Caco-2 (cell line): ENCODE results near the gene LRRC7. TPM values are rescaled to one million over a fixed set of nuclear protein-coding genes. Genes with fewer than 3 reads are reported as not detected.

Experiments
- BruUV-seq: library from RNA; stranded (reverse); fragments of 400-500 nt; replicated peaks from 2 replicates; lab custom pipeline; 2021; lab: Mats Ljungman, UMichigan
- CTCF ChIA-PET: fragments of 300-600 bp; sonication (Branson Sonifier 250); formaldehyde crosslinking; loops from one replicate; lab custom pipeline; 2022; ENCODE audit warnings: antibody characterized with exemption; lab: Charles Lee
- POLR2A ChIA-PET: fragments of 300-600 bp; sonication (Branson Sonifier 250); formaldehyde crosslinking; loops from one replicate; lab custom pipeline; 2022; ENCODE audit warnings: antibody characterized with exemption; lab: Charles Lee
- DNase-seq, 2 experiments: peaks; one replicate each; pipeline versions ENCODE4 v3.0.0 to v3.0.0-alpha.2; 2020 to 2022
- H3K27me3 ChIP-seq: replicated peaks from 2 replicates; pipeline ENCODE4 v1.6.0; 2011; ENCODE audit warnings: low read length; ENCODE audit not compliant: control insufficient read depth, insufficient read depth
- H3K36me3 ChIP-seq: 2 replicates; pipeline ENCODE4 v1.5.1; 2011; ENCODE audit warnings: low read length; ENCODE audit not compliant: control insufficient read depth, insufficient read depth
- H3K4me1 ChIP-seq: fragments of 250-450 bp; sonication (Bioruptor Pico); 2 replicates; pipeline ENCODE4 v1.5.1; 2020; ENCODE audit warnings: mild to moderate bottlenecking
- H3K4me3 ChIP-seq: 2 replicates; pipeline ENCODE4 v1.5.1; 2011; ENCODE audit warnings: low read depth, mild to moderate bottlenecking, control low read depth, low read length
- H3K9me3 ChIP-seq: fragments of 250-450 bp; sonication (Bioruptor Pico); 2 replicates; pipeline ENCODE4 v1.5.1; 2020; ENCODE audit warnings: mild to moderate bottlenecking, moderate library complexity
- H3K27ac Mint-ChIP-seq: one replicate; pipeline ENCODE4 v1.8.0; 2022; ENCODE audit warnings: mixed read lengths; ENCODE audit not compliant: unreplicated experiment
- H3K27me3 Mint-ChIP-seq: one replicate; pipeline ENCODE4 v1.8.0; 2022; ENCODE audit warnings: mixed read lengths; ENCODE audit not compliant: insufficient read depth, unreplicated experiment
- H3K36me3 Mint-ChIP-seq: one replicate; pipeline ENCODE4 v1.8.0; 2022; ENCODE audit warnings: mild to moderate bottlenecking, mixed read lengths; ENCODE audit not compliant: insufficient read depth, unreplicated experiment
- H3K4me1 Mint-ChIP-seq: one replicate; pipeline ENCODE4 v1.8.0; 2022; ENCODE audit warnings: low read depth, mixed read lengths; ENCODE audit not compliant: unreplicated experiment
- H3K4me3 Mint-ChIP-seq: one replicate; pipeline ENCODE4 v1.8.0; 2022; ENCODE audit warnings: mild to moderate bottlenecking, moderate library complexity, mixed read lengths; ENCODE audit not compliant: unreplicated experiment
- H3K9me3 Mint-ChIP-seq: one replicate; pipeline ENCODE4 v1.8.0; 2022; ENCODE audit warnings: mixed read lengths; ENCODE audit not compliant: unreplicated experiment
- intact Hi-C: fragments of 100-400 bp; cut with micrococcal nuclease; formaldehyde crosslinking; loops from one replicate; pipeline ENCODE4 v1.10.0; 2022; ENCODE audit not compliant: unreplicated experiment
- total RNA-seq: library from RNA; stranded (reverse); gene quantifications from 2 replicates; pipeline ENCODE4 v1.2.3, GENCODE V29; 2022
- TF ChIP-seq, protein P1 (sequence below), 2 experiments: fragments of 200-600 bp in 1 of 2; IDR thresholded peaks; 1 replicate in 1 of 2; 2 replicates in 1 of 2; pipeline versions ENCODE4 v1.5.1 to v1.8.0; 2011 to 2022; ENCODE audit warnings: antibody characterized with exemption in 1 of 2, control low read depth in 1 of 2, inconsistent platforms in 1 of 2, low read depth in 1 of 2, low read length in 1 of 2, mild to moderate bottlenecking in 1 of 2, moderate library complexity in 1 of 2; ENCODE audit not compliant: insufficient read depth in 1 of 2, severe bottlenecking in 1 of 2, unreplicated experiment in 1 of 2

The LRRC7 gene
- total RNA-seq, 1 experiment from 2014 or later = 8.5 TPM

GRCh38 chr1:69777971-69778370 is 210.2 kb downstream of the LRRC7 start:
- H3K4me3 Mint-ChIP-seq = no peak overlapping the region
- TF ChIP-seq, protein P1, sequence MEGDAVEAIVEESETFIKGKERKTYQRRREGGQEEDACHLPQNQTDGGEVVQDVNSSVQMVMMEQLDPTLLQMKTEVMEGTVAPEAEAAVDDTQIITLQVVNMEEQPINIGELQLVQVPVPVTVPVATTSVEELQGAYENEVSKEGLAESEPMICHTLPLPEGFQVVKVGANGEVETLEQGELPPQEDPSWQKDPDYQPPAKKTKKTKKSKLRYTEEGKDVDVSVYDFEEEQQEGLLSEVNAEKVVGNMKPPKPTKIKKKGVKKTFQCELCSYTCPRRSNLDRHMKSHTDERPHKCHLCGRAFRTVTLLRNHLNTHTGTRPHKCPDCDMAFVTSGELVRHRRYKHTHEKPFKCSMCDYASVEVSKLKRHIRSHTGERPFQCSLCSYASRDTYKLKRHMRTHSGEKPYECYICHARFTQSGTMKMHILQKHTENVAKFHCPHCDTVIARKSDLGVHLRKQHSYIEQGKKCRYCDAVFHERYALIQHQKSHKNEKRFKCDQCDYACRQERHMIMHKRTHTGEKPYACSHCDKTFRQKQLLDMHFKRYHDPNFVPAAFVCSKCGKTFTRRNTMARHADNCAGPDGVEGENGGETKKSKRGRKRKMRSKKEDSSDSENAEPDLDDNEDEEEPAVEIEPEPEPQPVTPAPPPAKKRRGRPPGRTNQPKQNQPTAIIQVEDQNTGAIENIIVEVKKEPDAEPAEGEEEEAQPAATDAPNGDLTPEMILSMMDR (IDR thresholded peaks at IDR 0.05; ENCODE audit: insufficient read depth in 1 of 2, low read depth in 1 of 2, low read length in 1 of 2, severe bottlenecking in 1 of 2, unreplicated experiment in 1 of 2) = no peak
- Histone ChIP-seq H3K9me3 (no peaks in the 10 kb centered on the region), H3K4me3 (no peak overlapping the region), H3K4me1 (no peaks in the 10 kb centered on the region), H3K36me3 (no peaks in the 10 kb centered on the region), H3K27me3 (no peaks in the 10 kb centered on the region)
- no TSS peak for BruUV-seq
- CTCF ChIA-PET = no interaction called here
- H3K4me1 Mint-ChIP-seq = no peaks in the 10 kb centered on the region
- H3K36me3 Mint-ChIP-seq = no peaks in the 10 kb centered on the region
- no peaks in the 10 kb centered on the region for H3K9me3 Mint-ChIP-seq
- no peaks in the 10 kb centered on the region for H3K27me3 Mint-ChIP-seq
- H3K27ac Mint-ChIP-seq = no peak overlapping the region
- intact Hi-C loops = no loop called here
- no peak for DNase-seq
- POLR2A ChIA-PET = no interaction called here

- H3K27ac Mint-ChIP-seq = no peak overlapping the region
- TF ChIP-seq, protein P1 (IDR thresholded peaks at IDR 0.05; ENCODE audit: insufficient read depth in 1 of 2, low read depth in 1 of 2, low read length in 1 of 2, severe bottlenecking in 1 of 2, unreplicated experiment in 1 of 2) = no peak
- DNase-seq = no peak
- intact Hi-C loops = no loop called here
- ChIA-PET CTCF (no interaction called here), POLR2A (no interaction called here)
- Histone ChIP-seq H3K4me3 (no peak overlapping the region), H3K36me3 (no peaks in the 10 kb centered on the region), H3K4me1 (no peaks in the 10 kb centered on the region), H3K27me3 (no peaks in the 10 kb centered on the region), H3K9me3 (no peaks in the 10 kb centered on the region)
- H3K4me3 Mint-ChIP-seq = no peak overlapping the region
- no TSS peak for BruUV-seq
- H3K27me3 Mint-ChIP-seq = no peaks in the 10 kb centered on the region
- no peaks in the 10 kb centered on the region for H3K36me3 Mint-ChIP-seq
- H3K4me1 Mint-ChIP-seq = peaks cover 11% of the 10 kb centered on the region
- no peaks in the 10 kb centered on the region for H3K9me3 Mint-ChIP-seq
Measured at GRCh38 chr1:69787151-69787550, 219.4 kb downstream of the LRRC7 start.

DNA sequence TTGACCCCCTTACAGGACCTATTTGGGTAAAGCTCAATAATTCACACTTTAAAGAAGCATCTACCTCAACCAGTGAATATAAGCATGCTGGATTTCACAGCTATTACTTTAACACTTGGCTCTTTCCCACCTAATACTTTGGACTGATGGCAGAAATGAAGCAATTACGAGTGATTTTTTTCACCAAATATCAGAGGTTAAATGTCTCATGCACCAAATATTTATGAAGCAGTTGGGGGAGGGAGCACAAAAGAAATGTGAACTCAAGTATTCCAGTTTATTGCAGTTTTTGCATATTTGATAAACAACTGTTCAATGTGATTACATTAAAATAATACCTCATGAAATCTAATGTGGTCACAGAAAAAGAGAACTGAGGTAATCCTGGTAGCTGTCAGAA is 223.6 kb downstream of the LRRC7 start:
- TF ChIP-seq, protein P1 (IDR thresholded peaks at IDR 0.05; ENCODE audit: insufficient read depth in 1 of 2, low read depth in 1 of 2, low read length in 1 of 2, severe bottlenecking in 1 of 2, unreplicated experiment in 1 of 2) = no peak
- H3K36me3 ChIP-seq = no peaks in the 10 kb centered on the region
- no peaks in the 10 kb centered on the region for H3K9me3 Mint-ChIP-seq
- no peak overlapping the region for H3K4me3 Mint-ChIP-seq
- H3K27me3 Mint-ChIP-seq = no peaks in the 10 kb centered on the region
- peaks cover 4% of the 10 kb centered on the region for H3K36me3 Mint-ChIP-seq
- POLR2A ChIA-PET = no interaction called here
- H3K9me3 ChIP-seq = no peaks in the 10 kb centered on the region
- no peak for DNase-seq
- H3K27ac Mint-ChIP-seq = no peak overlapping the region
- H3K4me3 ChIP-seq = no peak overlapping the region
- H3K4me1 Mint-ChIP-seq = peaks cover 7% of the 10 kb centered on the region
- no peaks in the 10 kb centered on the region for H3K4me1 ChIP-seq
- intact Hi-C loops = no loop called here
- CTCF ChIA-PET = no interaction called here
- H3K27me3 ChIP-seq = no peaks in the 10 kb centered on the region
- BruUV-seq = no TSS peak
